K562 (cell line): ENCODE results near the gene NCL. TPM values are rescaled to one million over a fixed set of nuclear protein-coding genes. Genes with fewer than 3 reads are reported as not detected.

Experiments
- ATAC-seq: fragments of 200-7000 bp; cut with Tn5 transposase; 3 replicates; pipeline ENCODE4 v1.9.1; 2020; ENCODE audit warnings: moderate library complexity
- BruUV-seq: library from RNA; stranded (reverse); fragments of 400-500 nt; replicated peaks from 2 replicates; lab custom pipeline; 2021; lab: Mats Ljungman, UMichigan
- CTCF ChIA-PET: fragments of 300-600 bp; formaldehyde crosslinking; extraction: SDS; loops from one replicate; lab custom pipeline; 2021; ENCODE audit warnings: low intra/inter-chr PET ratio; lab: Yijun Ruan, JAX
- POLR2A ChIA-PET: fragments of 300-600, 350-650 bp; sonication (Branson Sonifier 250); formaldehyde crosslinking; extraction: SDS; loops from one replicate; lab custom pipeline; 2021; ENCODE audit warnings: antibody characterized with exemption, inconsistent platforms; lab: Yijun Ruan, JAX
- DNase-seq, 4 experiments: peaks; one replicate each; pipeline versions ENCODE4 v3.0.0 to v3.0.0-alpha.2; 2011 to 2018; ENCODE audit warnings: low spot score in 3 of 4, mixed read lengths in 3 of 4; ENCODE audit errors: extremely low read depth in 1 of 4
- FAIRE-seq: peaks from 2 replicates; lab custom pipeline; 2011; peaks lifted over from hg19 to GRCh38; lab: Jason Lieb, UNC
- H2AFZ ChIP-seq: 2 replicates; pipeline ENCODE4 v1.6.0; 2011; ENCODE audit warnings: low read depth, low read length, control low read depth, inconsistent platforms
- H3K27ac ChIP-seq: fragments of 200-600 bp; 3 replicates; pipeline ENCODE4 v1.8.0; 2011; ENCODE audit warnings: low read depth, mild to moderate bottlenecking, control low read depth, inconsistent platforms, low read length, moderate library complexity, mixed read lengths; ENCODE audit errors: extremely low read depth
- H3K27me3 ChIP-seq, 2 experiments: fragments of 300-600 bp in 1 of 2; 2 replicates in 1 of 2; 3 replicates in 1 of 2; pipeline versions ENCODE4 v1.6.0 to v1.8.0; 2011; ENCODE audit warnings: inconsistent platforms in 2 of 2, low read length in 2 of 2, mild to moderate bottlenecking in 1 of 2, mixed read lengths in 1 of 2, moderate library complexity in 1 of 2; ENCODE audit not compliant: control insufficient read depth in 2 of 2, insufficient read depth in 2 of 2
- H3K36me3 ChIP-seq: fragments of 300-600 bp; 3 replicates; pipeline ENCODE4 v1.8.0; 2011; ENCODE audit warnings: mild to moderate bottlenecking, low read length, inconsistent platforms; ENCODE audit not compliant: control insufficient read depth, insufficient read depth
- H3K4me1 ChIP-seq, 2 experiments: fragments of 200-600 bp in 1 of 2; replicated peaks in 1 of 2; 2 replicates in 1 of 2; 3 replicates in 1 of 2; pipeline versions ENCODE4 v1.5.1 to v1.8.0; 2011; ENCODE audit warnings: inconsistent platforms in 2 of 2, low read length in 2 of 2, mild to moderate bottlenecking in 1 of 2, mixed read lengths in 1 of 2, moderate library complexity in 1 of 2; ENCODE audit not compliant: control insufficient read depth in 2 of 2, insufficient read depth in 2 of 2
- H3K4me2 ChIP-seq: 2 replicates; pipeline ENCODE4 v1.6.1; 2011; ENCODE audit warnings: low read length, control low read depth, inconsistent platforms, mixed read lengths; ENCODE audit not compliant: insufficient read depth
- H3K4me3 ChIP-seq: fragments of 200-600 bp; sonication (generic), shearing (Covaris generic); 2 replicates; pipeline ENCODE4 v1.5.1; 2016; ENCODE audit warnings: control low read depth, inconsistent platforms
- H3K79me2 ChIP-seq: fragments of 200-600 bp; 3 replicates; pipeline ENCODE4 v1.8.0; 2011; ENCODE audit warnings: low read length, inconsistent platforms; ENCODE audit not compliant: control insufficient read depth, insufficient read depth
- H3K9ac ChIP-seq, 2 experiments: 2 replicates each; pipeline versions ENCODE4 v1.6.0 to v1.6.1; 2011; ENCODE audit warnings: low read depth in 2 of 2, low read length in 2 of 2, control low read depth in 1 of 2, inconsistent platforms in 1 of 2, mild to moderate bottlenecking in 1 of 2, mixed read lengths in 1 of 2; ENCODE audit not compliant: insufficient read depth in 1 of 2
- H3K9me1 ChIP-seq: one replicate; pipeline ENCODE4 v1.6.0; 2011; ENCODE audit warnings: inconsistent platforms, mild to moderate bottlenecking, low read length, moderate library complexity; ENCODE audit not compliant: control insufficient read depth, insufficient read depth
- H3K9me3 ChIP-seq: replicated peaks from 2 replicates; pipeline ENCODE4 v1.5.1; 2011; ENCODE audit warnings: low read depth, low read length, inconsistent platforms; ENCODE audit not compliant: control insufficient read depth, insufficient read depth
- H4K20me1 ChIP-seq: replicated peaks from 2 replicates; pipeline ENCODE4 v1.6.1; 2011; ENCODE audit warnings: low read length, inconsistent platforms, mixed read lengths; ENCODE audit not compliant: control insufficient read depth, insufficient read depth
- BHLHE40 ChIP-seq: IDR thresholded peaks from 2 replicates; pipeline ENCODE4 v1.6.1; 2011; ENCODE audit warnings: low read length, improper control_type of control experiment
- GTF2A2 ChIP-seq: IDR thresholded peaks from 2 replicates; pipeline ENCODE4 v1.6.1; 2016; ENCODE audit warnings: mild to moderate bottlenecking, missing genetic modification characterization, missing compliant biosample characterization
- HMG20A ChIP-seq: fragments of 450-650 bp; formaldehyde crosslinking; conservative IDR thresholded peaks from 2 replicates; pipeline ENCODE4 v1.4.0; 2020; ENCODE audit warnings: mild to moderate bottlenecking, mixed read lengths
- HNRNPUL1 ChIP-seq: fragments of 200-400 bp; formaldehyde crosslinking; IDR thresholded peaks from 2 replicates; pipeline ENCODE4 v1.6.1; 2017; ENCODE audit warnings: low read length
- NR2F6 ChIP-seq: fragments of 450-650 bp; formaldehyde crosslinking; IDR thresholded peaks from 2 replicates; pipeline ENCODE4 v1.4.0; 2020; ENCODE audit warnings: mild to moderate bottlenecking
- RBM15 ChIP-seq: fragments of 200-400 bp; formaldehyde crosslinking; IDR thresholded peaks from 2 replicates; pipeline ENCODE4 v1.6.1; 2018; ENCODE audit warnings: mild to moderate bottlenecking, low read length, moderate library complexity; ENCODE audit not compliant: insufficient read depth
- SMAD2 ChIP-seq: fragments of 150-350 bp; IDR thresholded peaks from 2 replicates; pipeline ENCODE4 v1.6.1; 2014; ENCODE audit warnings: low read depth, mild to moderate bottlenecking, low read length
- TAF7 ChIP-seq: fragments of 450-650 bp; IDR thresholded peaks from 2 replicates; pipeline ENCODE4 v1.6.1; 2016; ENCODE audit warnings: missing genetic modification characterization, missing compliant biosample characterization
- U2AF2 ChIP-seq: fragments of 200-400 bp; formaldehyde crosslinking; optimal IDR thresholded peaks from 2 replicates; pipeline ENCODE3; 2017; ENCODE audit warnings: low read depth, mild to moderate bottlenecking, low read length
- ZNF217 ChIP-seq: sonication (generic); formaldehyde crosslinking; IDR thresholded peaks from 2 replicates; pipeline ENCODE4 v1.8.0; 2022; ENCODE audit warnings: mild to moderate bottlenecking, missing genetic modification reagents
- ZNF551 ChIP-seq: fragments of 250-450 bp; sonication (Bioruptor Pico); IDR thresholded peaks from 2 replicates; pipeline ENCODE4 v1.5.0; 2021; ENCODE audit warnings: mild to moderate bottlenecking, moderate library complexity
- WGBS: fragments of 100-300 bp; shearing (Covaris generic); methylation state at CpG from one replicate; pipeline ENCODE4 v1.1.6; 2016; ENCODE audit warnings: low coverage, mixed read lengths; ENCODE audit not compliant: insufficient coverage; ENCODE audit errors: missing lambda C conversion rate; 5-methylcytosine and 5-hydroxymethylcytosine counted together
- in situ Hi-C: fragments of 300-500 bp; cut with MboI; formaldehyde crosslinking; loops from 4 replicates; pipeline ENCODE4 v1.15.0; 2018; ENCODE audit warnings: inconsistent platforms, mixed read lengths
- intact Hi-C: fragments of 100-400 bp; cut with micrococcal nuclease; formaldehyde crosslinking; loops from 2 replicates; pipeline ENCODE4 v1.14.2; 2022
- polyA plus RNA-seq, 8 experiments: library from polyadenylated mRNA; depleted of rRNA in 4 of 8; stranded (reverse) in 5 of 8; unstranded in 3 of 8; fragments of >200 nt; fragmentation: Nextera tagmentation in 2 of 8; fragmentation: Illumina TruSeq in 1 of 8; extraction: Ambion mirVana in 2 of 8; extraction: Trizol in 1 of 8; gene quantifications; 2 replicates each; pipeline versions ENCODE4 v1.2.1 to v1.2.3, GENCODE V29; 2011 to 2014; ENCODE audit warnings: inconsistent platforms in 1 of 8, missing spikeins in 1 of 8
- total RNA-seq, 7 experiments: library from RNA; depleted of rRNA in 6 of 7; stranded (reverse); fragments of >200 nt in 6 of 7; fragmentation: Illumina TruSeq in 2 of 7; extraction: Trizol in 2 of 7; gene quantifications; 2 replicates each; pipeline versions ENCODE4 v1.2.1 to v1.2.3, GENCODE V29; 2011 to 2021; ENCODE audit warnings: low replicate concordance in 1 of 7
- TF ChIP-seq, protein P1 (sequence below): fragments of 450-650 bp; formaldehyde crosslinking; IDR thresholded peaks from 2 replicates; pipeline ENCODE4 v1.4.0; 2020; ENCODE audit warnings: mild to moderate bottlenecking, moderate library complexity
- TF ChIP-seq, protein P2 (sequence below): sonication (generic); formaldehyde crosslinking; IDR thresholded peaks from 2 replicates; pipeline ENCODE4 v1.5.0; 2020; ENCODE audit warnings: missing genetic modification reagents
- TF ChIP-seq, protein P3 (sequence below): sonication (generic); formaldehyde crosslinking; IDR thresholded peaks from 2 replicates; pipeline ENCODE4 v1.8.1; 2023; ENCODE audit warnings: mild to moderate bottlenecking, missing genetic modification reagents
- TF ChIP-seq, protein P4 (sequence below): sonication (generic); formaldehyde crosslinking; IDR thresholded peaks from 2 replicates; pipeline ENCODE4 v1.8.1; 2023; ENCODE audit warnings: mild to moderate bottlenecking, missing genetic modification reagents

The NCL gene
- total and polyA plus RNA-seq, 9 of the 15 experiments (the other 6 are each of a cell fraction or from before 2014, with no cell fraction given): 80.9 to 732 (median 361) TPM

DNA sequence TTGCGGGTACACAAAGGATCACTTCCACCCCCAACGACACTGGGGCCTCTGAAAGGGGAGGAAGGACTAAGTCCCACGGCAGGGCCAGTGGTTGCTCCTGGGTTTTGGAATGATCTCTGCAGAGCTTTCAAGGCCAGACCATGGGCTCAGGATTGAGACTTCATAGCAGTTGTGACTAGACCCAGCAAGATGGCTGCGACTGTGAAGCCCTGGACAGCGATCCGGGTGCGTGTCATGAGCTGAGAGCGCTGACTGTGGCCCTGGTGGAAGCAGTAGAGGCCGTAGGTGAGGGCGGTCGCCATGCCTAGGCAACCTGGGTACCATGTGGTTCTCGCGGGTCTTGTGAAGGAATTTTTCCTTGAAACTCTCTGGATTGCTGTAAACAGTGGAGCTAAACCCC is 27.3 kb downstream of the NCL start:
- Histone ChIP-seq H3K9me1 (no peaks in the 10 kb centered on the region), H3K4me3 (no peak overlapping the region), H3K27ac (no peak overlapping the region), H3K4me1 (no peaks in the 10 kb centered on the region), H3K4me2 (no peak overlapping the region), H3K79me2 (no peaks in the 10 kb centered on the region), H4K20me1 (no peaks in the 10 kb centered on the region), H3K27me3 (no peaks in the 10 kb centered on the region), H3K9ac (no peak overlapping the region), H2AFZ (peak overlapping the region; percentile 63), H3K36me3 (no peaks in the 10 kb centered on the region), H3K9me3 (no peaks in the 10 kb centered on the region)
- 18% methylated on average over 13 of the region's 13 CpGs for WGBS
- intact Hi-C loops (no loop called here), in situ Hi-C loops (no loop called here)
- DNase-seq: no peak
- BruUV-seq: no TSS peak
- no peak for ATAC-seq
- POLR2A ChIA-PET: no interaction called here
- CTCF ChIA-PET: no interaction called here
- FAIRE-seq: no peak
- TF ChIP-seq, protein P1, sequence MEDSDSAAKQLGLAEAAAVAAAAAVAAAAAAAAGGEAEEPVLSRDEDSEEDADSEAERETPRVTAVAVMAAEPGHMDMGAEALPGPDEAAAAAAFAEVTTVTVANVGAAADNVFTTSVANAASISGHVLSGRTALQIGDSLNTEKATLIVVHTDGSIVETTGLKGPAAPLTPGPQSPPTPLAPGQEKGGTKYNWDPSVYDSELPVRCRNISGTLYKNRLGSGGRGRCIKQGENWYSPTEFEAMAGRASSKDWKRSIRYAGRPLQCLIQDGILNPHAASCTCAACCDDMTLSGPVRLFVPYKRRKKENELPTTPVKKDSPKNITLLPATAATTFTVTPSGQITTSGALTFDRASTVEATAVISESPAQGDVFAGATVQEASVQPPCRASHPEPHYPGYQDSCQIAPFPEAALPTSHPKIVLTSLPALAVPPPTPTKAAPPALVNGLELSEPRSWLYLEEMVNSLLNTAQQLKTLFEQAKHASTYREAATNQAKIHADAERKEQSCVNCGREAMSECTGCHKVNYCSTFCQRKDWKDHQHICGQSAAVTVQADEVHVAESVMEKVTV (CRISPR knock-in tag): no peak
- TF ChIP-seq NR2F6 (CRISPR knock-in tag) (no peak), HNRNPUL1 (no peak), ZNF217 (no peak), RBM15 (no peak), BHLHE40 (no peak), SMAD2 (no peak), U2AF2 (no peak), HMG20A (CRISPR knock-in tag) (no peak), TAF7 (no peak), ZNF551 (CRISPR knock-in tag) (no peak), GTF2A2 (no peak)
- TF ChIP-seq, protein P2, sequence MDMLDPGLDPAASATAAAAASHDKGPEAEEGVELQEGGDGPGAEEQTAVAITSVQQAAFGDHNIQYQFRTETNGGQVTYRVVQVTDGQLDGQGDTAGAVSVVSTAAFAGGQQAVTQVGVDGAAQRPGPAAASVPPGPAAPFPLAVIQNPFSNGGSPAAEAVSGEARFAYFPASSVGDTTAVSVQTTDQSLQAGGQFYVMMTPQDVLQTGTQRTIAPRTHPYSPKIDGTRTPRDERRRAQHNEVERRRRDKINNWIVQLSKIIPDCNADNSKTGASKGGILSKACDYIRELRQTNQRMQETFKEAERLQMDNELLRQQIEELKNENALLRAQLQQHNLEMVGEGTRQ: no peak
- TF ChIP-seq, protein P3, sequence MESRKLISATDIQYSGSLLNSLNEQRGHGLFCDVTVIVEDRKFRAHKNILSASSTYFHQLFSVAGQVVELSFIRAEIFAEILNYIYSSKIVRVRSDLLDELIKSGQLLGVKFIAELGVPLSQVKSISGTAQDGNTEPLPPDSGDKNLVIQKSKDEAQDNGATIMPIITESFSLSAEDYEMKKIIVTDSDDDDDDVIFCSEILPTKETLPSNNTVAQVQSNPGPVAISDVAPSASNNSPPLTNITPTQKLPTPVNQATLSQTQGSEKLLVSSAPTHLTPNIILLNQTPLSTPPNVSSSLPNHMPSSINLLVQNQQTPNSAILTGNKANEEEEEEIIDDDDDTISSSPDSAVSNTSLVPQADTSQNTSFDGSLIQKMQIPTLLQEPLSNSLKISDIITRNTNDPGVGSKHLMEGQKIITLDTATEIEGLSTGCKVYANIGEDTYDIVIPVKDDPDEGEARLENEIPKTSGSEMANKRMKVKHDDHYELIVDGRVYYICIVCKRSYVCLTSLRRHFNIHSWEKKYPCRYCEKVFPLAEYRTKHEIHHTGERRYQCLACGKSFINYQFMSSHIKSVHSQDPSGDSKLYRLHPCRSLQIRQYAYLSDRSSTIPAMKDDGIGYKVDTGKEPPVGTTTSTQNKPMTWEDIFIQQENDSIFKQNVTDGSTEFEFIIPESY (CRISPR knock-in tag): no peak
- TF ChIP-seq, protein P4, sequence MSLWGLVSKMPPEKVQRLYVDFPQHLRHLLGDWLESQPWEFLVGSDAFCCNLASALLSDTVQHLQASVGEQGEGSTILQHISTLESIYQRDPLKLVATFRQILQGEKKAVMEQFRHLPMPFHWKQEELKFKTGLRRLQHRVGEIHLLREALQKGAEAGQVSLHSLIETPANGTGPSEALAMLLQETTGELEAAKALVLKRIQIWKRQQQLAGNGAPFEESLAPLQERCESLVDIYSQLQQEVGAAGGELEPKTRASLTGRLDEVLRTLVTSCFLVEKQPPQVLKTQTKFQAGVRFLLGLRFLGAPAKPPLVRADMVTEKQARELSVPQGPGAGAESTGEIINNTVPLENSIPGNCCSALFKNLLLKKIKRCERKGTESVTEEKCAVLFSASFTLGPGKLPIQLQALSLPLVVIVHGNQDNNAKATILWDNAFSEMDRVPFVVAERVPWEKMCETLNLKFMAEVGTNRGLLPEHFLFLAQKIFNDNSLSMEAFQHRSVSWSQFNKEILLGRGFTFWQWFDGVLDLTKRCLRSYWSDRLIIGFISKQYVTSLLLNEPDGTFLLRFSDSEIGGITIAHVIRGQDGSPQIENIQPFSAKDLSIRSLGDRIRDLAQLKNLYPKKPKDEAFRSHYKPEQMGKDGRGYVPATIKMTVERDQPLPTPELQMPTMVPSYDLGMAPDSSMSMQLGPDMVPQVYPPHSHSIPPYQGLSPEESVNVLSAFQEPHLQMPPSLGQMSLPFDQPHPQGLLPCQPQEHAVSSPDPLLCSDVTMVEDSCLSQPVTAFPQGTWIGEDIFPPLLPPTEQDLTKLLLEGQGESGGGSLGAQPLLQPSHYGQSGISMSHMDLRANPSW (CRISPR knock-in tag): no peak
